Adrenal gland (tissue), 5 donors: ENCODE results near the gene CPT1B.

ENCODE experiments used
- CTCF ChIP-seq, 6 experiments: fragments of 450-650 bp in 4 of 6; fragments of 200-600 bp in 2 of 6; sonication (generic) in 1 of 6; IDR thresholded peaks; 1 replicate in 5 of 6; 2 replicates in 1 of 6; pipeline versions ENCODE4 v1.5.1 to v1.8.0; 2016 to 2021; ENCODE audit warnings: antibody characterized with exemption in 6 of 6, mild to moderate bottlenecking in 2 of 6, moderate library complexity in 1 of 6
- POLR2A ChIP-seq, 2 donors: fragments of 450-650 bp; IDR thresholded peaks; one replicate each; pipeline ENCODE4 v1.6.1; 2017; ENCODE audit warnings: antibody characterized with exemption in 2 of 2, mild to moderate bottlenecking in 2 of 2, moderate library complexity in 1 of 2
- donor health status: DM: no; HTN: no; CAD: no.

DNA sequence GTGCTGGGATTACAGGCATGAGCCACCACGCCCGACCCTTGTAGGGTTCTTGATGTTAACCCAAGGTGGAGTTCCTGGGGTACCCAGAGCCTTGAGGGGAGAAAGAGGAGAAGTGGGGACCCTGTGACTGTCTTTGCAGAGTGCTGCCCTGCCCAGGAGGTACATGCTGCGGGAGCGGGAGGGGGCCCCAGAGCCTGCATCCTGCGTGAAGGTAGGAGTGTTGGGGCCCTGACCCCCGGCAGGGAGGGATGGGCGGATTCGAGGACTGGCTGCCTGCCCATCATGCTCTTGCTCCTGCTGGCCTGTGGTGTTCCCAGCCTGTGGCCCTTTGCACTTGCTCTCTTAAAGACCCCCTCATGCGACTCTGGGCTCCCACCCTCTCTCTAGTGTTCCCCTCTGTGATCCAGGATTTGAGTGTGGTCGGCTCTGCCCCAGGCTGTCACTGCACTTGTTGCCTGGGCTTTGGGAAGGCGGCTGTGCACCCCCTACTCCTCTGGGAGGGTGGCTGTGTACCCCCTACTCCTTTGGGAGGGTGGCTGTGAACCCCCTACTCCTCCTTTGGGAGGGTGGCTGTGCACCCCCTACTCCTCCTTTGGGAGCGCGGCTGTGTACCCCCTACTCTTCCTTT is 57.3 kb downstream of the CPT1B start:
- no peak for TF ChIP-seq CTCF (IDR thresholded peaks at IDR 0.05)
- TF ChIP-seq POLR2A (IDR thresholded peaks at IDR 0.05), result no peak
